B cell (primary cell): ENCODE results near the gene MRPS11.

Source experiments
- EZH2 ChIP-seq: IDR thresholded peaks from 2 replicates; pipeline ENCODE4 v1.6.1; 2012; ENCODE audit warnings: borderline replicate concordance, low read depth, mild to moderate bottlenecking, moderate library complexity, low read length; ENCODE audit not compliant: insufficient read depth, poor library complexity, severe bottlenecking
- TF ChIP-seq, protein P1 (sequence below): fragments of 200-600 bp; IDR thresholded peaks from one replicate; pipeline ENCODE4 v1.8.0; 2022; ENCODE audit warnings: antibody characterized with exemption, mild to moderate bottlenecking

DNA sequence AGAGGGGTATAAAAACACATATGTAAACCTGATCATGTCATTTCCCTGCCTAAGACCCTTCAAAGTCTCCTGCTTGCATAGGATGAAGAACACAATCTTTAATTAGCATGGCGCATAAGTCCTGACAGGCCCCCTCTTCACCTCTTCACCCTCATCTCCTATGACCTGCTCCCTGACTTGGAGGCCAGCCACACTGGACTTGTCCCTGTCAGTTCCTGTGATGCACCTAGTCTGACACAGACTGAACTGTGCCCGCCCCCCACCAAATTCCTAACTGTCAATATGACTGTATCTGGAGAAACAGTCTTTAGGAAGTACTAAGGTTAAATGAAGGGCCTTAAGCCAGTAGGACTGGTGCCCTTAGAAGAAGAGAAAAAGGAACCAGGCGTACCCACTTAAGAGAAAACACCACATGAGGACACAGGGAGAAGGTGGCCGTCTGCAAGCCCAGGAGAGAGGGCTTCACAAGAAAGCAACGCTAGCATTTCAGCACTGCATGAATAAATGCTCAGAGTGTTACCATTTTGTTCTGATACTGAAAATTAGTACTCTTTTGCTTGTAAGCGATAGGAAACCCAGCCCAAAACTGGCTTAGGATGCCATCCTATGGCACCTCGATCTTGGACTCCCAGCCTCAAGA, 34.3 kb upstream of the MRPS11 start:
- TF ChIP-seq, protein P1, sequence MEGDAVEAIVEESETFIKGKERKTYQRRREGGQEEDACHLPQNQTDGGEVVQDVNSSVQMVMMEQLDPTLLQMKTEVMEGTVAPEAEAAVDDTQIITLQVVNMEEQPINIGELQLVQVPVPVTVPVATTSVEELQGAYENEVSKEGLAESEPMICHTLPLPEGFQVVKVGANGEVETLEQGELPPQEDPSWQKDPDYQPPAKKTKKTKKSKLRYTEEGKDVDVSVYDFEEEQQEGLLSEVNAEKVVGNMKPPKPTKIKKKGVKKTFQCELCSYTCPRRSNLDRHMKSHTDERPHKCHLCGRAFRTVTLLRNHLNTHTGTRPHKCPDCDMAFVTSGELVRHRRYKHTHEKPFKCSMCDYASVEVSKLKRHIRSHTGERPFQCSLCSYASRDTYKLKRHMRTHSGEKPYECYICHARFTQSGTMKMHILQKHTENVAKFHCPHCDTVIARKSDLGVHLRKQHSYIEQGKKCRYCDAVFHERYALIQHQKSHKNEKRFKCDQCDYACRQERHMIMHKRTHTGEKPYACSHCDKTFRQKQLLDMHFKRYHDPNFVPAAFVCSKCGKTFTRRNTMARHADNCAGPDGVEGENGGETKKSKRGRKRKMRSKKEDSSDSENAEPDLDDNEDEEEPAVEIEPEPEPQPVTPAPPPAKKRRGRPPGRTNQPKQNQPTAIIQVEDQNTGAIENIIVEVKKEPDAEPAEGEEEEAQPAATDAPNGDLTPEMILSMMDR, result no peak
- no peak for TF ChIP-seq EZH2
